ENCODE results near the gene TSFM.

DNA sequence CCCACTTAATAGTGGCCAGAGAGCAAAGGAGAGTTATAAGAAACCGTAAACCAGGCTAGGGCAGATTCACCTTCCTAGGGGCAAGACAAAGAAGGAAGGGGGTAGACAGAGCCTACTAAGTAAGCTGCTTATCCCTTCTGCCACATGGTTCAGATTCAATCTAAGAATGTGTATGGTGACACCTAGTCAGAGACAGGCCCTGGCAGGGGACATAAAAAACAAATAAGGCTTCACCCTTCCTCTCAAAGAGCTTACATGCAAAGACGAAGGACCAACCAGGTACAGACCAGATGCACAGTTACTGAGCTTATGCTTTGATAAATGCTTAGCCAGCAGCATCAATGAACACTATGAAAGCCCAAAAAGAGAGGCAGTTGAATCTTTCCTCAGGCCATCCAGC, 20.1 kb upstream of the TSFM start:
- TF ChIP-seq, protein P1, sequence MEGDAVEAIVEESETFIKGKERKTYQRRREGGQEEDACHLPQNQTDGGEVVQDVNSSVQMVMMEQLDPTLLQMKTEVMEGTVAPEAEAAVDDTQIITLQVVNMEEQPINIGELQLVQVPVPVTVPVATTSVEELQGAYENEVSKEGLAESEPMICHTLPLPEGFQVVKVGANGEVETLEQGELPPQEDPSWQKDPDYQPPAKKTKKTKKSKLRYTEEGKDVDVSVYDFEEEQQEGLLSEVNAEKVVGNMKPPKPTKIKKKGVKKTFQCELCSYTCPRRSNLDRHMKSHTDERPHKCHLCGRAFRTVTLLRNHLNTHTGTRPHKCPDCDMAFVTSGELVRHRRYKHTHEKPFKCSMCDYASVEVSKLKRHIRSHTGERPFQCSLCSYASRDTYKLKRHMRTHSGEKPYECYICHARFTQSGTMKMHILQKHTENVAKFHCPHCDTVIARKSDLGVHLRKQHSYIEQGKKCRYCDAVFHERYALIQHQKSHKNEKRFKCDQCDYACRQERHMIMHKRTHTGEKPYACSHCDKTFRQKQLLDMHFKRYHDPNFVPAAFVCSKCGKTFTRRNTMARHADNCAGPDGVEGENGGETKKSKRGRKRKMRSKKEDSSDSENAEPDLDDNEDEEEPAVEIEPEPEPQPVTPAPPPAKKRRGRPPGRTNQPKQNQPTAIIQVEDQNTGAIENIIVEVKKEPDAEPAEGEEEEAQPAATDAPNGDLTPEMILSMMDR (IDR thresholded peaks at IDR 0.05): no peak
- TF ChIP-seq EZH2 (IDR thresholded peaks at IDR 0.05): no peak
- TF ChIP-seq EZH2phosphoT487 (IDR thresholded peaks at IDR 0.05): no peak
